AG09309 (cell line): Measurements from ENCODE around the gene TERF2IP.

Experiments
- DNase-seq: peaks from one replicate; pipeline ENCODE4 v3.0.0-alpha.2; 2010; ENCODE audit warnings: low read depth
- H3K4me3 ChIP-seq: 2 replicates; pipeline ENCODE4 v1.5.1; 2011; ENCODE audit warnings: mild to moderate bottlenecking, low read depth, low read length, moderate library complexity; ENCODE audit not compliant: control insufficient read depth
- TF ChIP-seq, protein P1 (sequence below): IDR thresholded peaks from 2 replicates; pipeline ENCODE4 v1.5.1; 2011; ENCODE audit warnings: mild to moderate bottlenecking, low read depth, low read length, inconsistent platforms; ENCODE audit not compliant: insufficient read depth, control insufficient read depth; ENCODE audit errors: missing control alignments

The TERF2IP gene

DNA sequence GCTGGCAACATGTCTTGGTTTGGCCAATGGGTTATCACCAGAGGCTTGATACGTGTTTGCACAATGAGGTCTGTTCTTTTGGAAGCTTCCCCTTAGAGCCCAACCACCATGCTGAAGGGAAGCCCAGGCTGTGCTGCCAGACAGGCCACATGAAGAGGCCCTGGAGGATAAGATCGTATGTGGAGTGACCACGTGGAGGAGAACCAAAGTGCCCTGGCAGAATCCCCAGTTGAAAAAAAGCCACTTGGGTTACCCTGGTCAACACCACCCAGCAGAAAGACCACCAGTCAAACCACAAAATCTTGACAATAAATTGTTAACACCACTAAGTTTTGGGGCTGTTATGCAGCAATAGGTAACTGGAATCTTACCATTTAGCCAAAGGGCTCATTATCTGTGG, 17.5 kb upstream of the TERF2IP start:
- no peak for DNase-seq
- TF ChIP-seq, protein P1, sequence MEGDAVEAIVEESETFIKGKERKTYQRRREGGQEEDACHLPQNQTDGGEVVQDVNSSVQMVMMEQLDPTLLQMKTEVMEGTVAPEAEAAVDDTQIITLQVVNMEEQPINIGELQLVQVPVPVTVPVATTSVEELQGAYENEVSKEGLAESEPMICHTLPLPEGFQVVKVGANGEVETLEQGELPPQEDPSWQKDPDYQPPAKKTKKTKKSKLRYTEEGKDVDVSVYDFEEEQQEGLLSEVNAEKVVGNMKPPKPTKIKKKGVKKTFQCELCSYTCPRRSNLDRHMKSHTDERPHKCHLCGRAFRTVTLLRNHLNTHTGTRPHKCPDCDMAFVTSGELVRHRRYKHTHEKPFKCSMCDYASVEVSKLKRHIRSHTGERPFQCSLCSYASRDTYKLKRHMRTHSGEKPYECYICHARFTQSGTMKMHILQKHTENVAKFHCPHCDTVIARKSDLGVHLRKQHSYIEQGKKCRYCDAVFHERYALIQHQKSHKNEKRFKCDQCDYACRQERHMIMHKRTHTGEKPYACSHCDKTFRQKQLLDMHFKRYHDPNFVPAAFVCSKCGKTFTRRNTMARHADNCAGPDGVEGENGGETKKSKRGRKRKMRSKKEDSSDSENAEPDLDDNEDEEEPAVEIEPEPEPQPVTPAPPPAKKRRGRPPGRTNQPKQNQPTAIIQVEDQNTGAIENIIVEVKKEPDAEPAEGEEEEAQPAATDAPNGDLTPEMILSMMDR: no peak
- no peak overlapping the region for H3K4me3 ChIP-seq

DNA sequence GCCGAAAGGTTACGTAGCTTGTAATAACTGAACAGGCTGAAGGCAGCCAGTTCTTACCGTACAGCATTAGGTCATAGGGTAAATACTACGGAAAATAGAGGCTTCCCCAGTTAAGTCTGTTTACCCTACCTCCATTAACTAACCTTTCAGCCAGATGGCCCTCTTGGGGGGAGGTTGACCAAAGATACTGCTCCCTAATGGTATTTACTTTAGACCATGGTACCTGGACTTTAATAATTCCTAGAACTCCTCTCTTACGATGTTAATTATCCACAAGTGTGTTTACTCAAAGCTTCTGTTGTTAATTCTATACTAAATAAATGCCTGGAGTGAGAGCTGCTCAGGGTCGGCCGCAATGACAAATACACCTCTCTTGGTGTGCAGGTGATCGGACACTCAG, 14.7 kb upstream of the TERF2IP start:
- TF ChIP-seq, protein P1: no peak
- no peak for DNase-seq

DNA sequence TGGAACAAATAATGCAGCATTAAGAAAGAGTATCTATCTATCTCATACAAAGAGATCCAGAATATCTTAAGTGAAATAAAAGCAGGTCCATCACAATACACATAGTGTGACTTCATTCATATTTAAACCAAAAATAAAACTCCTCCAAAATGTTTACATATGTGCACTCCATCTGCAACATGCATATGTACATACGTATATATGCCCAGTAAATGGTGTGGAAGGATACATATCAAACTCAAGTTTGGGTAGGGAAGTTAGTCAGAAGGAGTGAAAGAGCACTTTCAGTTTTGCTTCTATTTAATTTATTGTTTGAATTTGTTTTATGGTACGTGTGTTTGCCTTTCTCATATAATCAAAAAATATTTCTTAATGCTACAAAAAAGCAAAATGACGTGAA, 12.5 kb upstream of the TERF2IP start:
- TF ChIP-seq, protein P1: no peak
- no peak overlapping the region for H3K4me3 ChIP-seq
- DNase-seq: no peak

More for the DNA sequence above, 14.7 kb upstream of the TERF2IP start:
- no peak overlapping the region for H3K4me3 ChIP-seq

DNA sequence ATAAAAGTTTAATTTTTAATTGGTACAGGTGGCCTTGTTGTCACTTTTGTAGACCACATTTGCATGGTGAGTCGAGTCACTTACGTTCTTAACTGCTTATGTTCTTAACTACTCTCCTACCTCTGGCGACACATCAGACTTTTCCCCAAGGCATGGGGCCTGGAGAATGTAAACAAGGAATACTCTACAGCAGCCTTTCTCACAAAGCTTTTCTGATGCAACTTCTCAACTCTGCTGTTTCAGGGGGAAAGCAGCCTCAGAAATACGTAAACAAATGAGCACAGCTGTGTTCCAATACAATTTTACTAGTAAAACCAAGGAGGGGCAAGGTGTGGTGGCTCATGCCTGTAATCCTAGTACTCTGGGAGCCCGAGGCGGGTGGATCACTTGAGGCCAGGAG, 7.0 kb upstream of the TERF2IP start:
- H3K4me3 ChIP-seq: no peak overlapping the region
- TF ChIP-seq, protein P1: no peak
- no peak for DNase-seq

DNA sequence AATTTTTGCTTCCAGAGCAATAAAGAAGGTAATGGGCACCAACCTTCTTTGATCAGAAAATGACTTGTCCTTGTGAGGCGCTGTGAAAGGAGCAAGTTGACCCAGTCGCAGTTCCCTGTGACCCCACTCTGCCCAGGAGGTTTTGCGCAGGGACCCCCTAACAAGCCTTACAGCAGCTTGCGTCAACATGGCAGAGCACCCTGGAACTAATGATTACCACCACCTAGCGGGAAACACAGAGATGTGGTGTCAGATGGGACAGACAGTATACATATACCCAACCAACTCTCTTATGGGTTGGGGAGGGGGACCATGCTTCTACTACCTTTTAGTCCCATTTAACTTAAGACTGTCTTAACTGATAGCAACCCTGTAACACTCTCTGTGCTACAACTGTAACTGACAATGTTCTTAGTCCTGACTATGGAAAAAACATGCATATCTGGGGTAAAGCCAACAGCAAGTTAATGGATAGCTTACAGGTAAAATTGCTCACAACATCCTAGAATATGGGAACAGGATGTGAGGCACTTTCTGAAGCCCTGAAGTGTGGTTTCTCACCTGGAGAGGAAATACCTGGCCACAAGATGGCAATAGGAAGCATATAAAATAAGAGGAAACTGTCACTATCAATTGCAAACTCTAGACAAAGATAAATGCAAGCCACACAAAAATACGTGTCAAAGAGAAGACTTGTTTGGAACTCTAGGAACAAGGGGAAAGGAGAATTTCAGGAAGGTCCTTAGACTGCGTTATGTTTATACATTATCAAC, 3.1 kb upstream of the TERF2IP start:
- no peak for DNase-seq
- H3K4me3 ChIP-seq: no peak overlapping the region
- TF ChIP-seq, protein P1: no peak

DNA sequence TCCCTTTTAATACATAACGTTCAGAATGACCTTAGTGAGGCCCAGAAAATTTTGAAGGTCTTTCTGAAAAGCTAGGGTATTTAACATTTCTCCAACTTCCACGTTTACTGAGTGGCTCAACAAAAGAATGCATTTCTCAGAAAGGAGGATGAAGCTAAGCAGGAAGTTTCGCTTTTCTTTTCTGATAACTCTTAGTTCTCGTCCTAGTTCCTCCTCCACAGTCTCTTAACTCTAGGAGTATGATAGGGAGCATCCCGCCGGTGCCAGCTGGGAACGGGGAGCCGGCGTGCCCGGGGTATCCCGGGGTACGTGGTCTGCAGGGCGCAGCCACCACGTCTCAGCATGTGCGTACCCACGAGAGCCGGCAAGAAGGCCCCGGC, 471 bp upstream of the TERF2IP start:
- no peak for DNase-seq
- TF ChIP-seq, protein P1: no peak
- H3K4me3 ChIP-seq: peak overlapping the region; percentile 100
